Measurements from ENCODE around the gene LYZL4.

Gene LYZL4

GRCh38 chr3:42347928-42348327 lies 62.5 kb downstream of the LYZL4 start:
- H3K36me3 ChIP-seq (ENCODE audit: control insufficient read depth, low read length): no peaks in the 10 kb centered on the region
- no peaks in the 10 kb centered on the region for H3K27me3 ChIP-seq (ENCODE audit: control insufficient read depth, low read length)
- no peaks in the 10 kb centered on the region for H3K9me2 ChIP-seq (replicated peaks; ENCODE audit: control insufficient read depth, low read length)
- H3K27ac ChIP-seq (ENCODE audit: low read depth, low read length): no peak overlapping the region
- no peaks in the 10 kb centered on the region for H3K9me3 ChIP-seq (ENCODE audit: control insufficient read depth, insufficient read depth, low read length)
- TF ChIP-seq EZH2phosphoT487 (IDR thresholded peaks at IDR 0.05; ENCODE audit: borderline replicate concordance, low read length): no peak
- no peak for TF ChIP-seq CTCF (IDR thresholded peaks at IDR 0.05; ENCODE audit: low read depth, low read length, poor library complexity, severe bottlenecking)
- H3F3A ChIP-seq (ENCODE audit: control insufficient read depth, insufficient read depth): no peaks in the 10 kb centered on the region
- H3K79me2 ChIP-seq (ENCODE audit: control insufficient read depth, low read length): no peaks in the 10 kb centered on the region
- H4K20me1 ChIP-seq (ENCODE audit: control insufficient read depth, insufficient read depth, low read depth, low read length): no peaks in the 10 kb centered on the region
- H3K4me2 ChIP-seq (ENCODE audit: low read length): no peak overlapping the region
- no peak overlapping the region for H3K4me3 ChIP-seq (ENCODE audit: low read length)
- no peaks in the 10 kb centered on the region for H3K4me1 ChIP-seq (ENCODE audit: control insufficient read depth, low read length)
